Glomerular visceral epithelial cell (primary cell): ENCODE data around the gene GUK1.

Experiments
- DNase-seq: peaks from one replicate; pipeline ENCODE4 v3.0.0-alpha.2; 2016; ENCODE audit errors: extremely low spot score

GUK1 gene

DNA sequence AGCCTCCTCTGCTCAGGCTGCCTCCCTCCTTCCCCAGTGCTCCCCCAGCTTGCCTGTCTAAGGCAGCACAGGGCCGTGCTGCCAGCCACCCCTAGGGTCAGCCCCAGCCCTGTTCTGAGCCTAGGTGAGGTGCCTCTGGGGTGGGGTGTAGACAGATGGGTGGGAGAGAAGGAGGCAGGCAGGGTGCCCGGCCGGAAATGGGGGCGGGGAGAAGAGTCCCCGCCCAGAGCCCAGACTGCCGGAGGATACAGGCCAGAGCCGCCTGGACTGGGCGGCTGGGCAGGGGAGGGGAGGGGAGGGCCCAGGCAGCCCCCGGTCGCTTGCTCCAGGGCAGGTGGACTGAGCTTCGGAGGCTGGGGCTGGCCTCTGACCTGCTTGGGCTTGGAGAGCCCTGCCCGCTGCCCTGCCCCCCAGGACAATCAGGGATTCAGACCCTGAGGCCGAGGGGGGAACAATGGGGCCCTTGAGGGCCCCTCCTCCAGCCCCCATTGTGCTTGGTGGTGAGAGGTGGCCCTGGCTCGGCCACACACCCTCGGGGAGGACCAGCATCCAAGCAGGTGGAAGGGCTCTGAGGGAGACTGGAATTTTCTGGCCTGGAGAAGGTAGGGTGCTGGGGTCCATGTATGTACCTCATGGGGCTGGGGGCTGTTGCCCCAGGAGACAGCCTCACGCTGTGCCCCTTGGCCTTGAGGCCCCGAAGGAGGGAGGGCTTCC, 9.5 kb downstream of the GUK1 start, which contains the start of gene GJC2:
Gene GJC2 (plus strand): TSS at position 525 of the 714 bp plus-strand sequence. CDS start 7,829 bp downstream, outside the sequence.
- DNase-seq, result no peak

DNA sequence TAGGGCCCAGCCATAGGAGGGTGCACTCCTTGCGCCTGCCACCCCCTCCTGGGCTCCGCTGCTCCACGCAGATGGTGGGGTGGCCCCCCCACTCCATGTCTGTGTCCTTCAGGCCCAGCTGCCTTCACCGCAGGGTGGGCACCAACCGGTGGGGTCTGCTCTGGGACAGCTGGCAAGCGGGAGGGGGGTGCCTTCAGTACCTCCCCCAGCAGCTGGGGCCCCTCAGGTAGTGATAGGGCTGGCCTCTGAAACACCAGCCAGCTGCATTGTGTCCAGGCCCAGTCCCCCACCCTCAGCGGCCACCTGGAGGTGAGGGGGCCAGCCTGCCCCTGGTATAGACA, 10.0 kb downstream of the GUK1 start:
- no peak for DNase-seq

DNA sequence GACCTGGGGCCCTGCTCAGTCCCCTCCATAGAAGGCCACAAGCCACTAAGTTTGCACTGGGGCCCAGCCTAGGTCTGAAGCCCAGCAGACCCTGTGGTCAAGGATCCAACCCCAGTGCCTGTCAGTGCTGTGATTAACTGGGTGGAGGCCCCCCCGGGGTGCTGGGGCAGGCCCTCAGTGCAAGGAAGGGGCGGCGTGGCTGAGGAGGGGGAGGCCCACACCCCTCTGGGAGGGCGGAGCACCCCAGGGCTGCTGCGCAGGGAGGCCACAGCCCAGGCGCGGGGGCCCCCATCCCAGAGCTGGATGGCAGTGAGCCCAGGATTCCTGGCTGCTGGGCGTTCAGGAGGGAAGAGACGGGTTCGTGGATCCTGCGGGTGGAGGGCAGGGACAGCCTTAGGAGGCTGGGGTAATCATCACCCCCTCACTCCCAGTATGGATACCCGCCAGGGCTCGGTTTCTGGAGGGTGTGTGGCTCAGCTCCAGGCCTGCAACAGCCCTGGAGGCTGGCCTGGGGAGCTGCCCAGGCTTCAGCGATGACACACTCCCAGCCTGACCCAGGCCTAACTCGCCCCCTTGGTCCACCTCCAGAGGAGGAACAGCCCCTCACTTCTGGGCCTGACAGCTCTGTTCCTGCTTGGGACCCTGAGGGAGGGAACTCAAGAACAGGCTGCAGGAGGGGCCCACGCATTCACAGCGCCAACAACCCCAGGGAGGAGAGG, 10.5 kb downstream of the GUK1 start:
- peak; percentile 32 for DNase-seq

DNA sequence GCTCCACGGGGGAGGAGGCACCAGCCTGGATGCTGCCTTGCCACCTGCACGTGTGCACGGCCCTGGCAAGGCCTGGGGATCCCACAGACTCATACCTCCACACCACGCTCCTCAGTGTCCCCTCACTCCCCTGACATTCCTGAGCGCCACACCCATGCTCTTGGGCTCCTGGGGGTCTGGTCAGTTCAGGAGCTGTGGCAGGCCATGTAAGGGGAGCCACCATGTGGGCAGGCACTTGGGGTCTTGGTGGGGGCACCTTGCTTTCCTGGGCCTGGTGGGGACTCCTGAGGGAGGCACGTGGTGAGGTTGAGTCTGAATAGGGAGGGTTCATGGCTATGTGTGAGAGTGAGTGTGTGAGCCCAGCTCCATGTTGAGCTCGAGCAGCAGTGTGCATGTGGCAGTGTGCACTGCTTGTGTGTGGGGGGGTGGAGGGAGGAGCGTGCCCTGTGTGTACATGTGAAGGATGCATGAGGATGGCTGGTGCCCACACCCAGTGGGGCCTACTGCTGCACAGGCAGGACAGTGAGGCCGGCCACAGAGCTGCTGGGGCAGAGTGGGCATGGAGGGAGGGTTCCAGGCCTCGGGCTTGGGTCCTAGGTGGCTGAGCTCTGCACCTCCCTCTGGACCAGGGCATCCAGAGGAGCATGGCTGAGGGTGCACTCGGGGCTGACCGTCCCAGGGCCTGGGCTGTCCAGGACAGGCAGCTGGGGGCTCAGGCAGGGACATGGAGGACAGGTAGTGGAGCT, 11.3 kb downstream of the GUK1 start:
- no peak for DNase-seq

DNA sequence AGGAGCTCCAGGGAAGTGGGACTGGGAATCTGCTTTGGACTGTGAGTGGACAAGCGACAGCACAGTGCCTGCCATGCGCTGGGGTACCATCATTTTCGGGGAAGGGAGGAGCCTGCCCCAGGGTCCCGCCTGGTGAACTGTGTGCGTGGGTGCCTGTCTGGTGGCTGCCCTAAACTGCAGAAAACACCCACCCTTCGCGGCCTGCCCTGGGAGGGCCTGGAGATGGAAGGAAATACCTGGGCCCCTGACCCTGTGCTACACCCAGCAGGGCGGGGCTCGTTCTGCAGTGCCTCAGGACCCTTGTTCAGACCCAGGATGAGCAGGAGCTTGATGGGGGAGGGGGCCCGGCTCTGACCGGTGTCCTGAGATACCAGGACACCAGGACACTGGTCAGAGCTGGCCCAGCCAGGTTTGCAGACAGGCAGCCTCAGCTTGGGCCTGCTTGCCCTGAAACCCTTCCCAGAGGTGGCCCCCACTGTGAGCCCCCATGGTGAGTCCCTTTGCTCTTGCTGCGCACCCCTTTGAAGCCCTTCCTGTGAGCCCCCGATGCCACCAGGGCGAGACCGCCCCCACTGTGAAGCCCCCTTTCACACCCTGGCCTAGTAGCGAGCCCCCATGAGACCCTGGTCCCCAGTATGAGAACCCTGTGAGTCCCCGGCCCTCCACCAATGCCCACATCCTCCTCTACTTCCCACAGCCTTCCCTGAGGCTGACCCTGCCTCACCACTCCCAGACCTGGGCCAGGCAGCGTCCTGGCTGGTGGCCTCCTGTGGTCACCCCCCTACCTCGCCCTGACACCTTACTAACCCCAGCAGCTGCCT, 12.2 kb downstream of the GUK1 start:
- no peak for DNase-seq

DNA sequence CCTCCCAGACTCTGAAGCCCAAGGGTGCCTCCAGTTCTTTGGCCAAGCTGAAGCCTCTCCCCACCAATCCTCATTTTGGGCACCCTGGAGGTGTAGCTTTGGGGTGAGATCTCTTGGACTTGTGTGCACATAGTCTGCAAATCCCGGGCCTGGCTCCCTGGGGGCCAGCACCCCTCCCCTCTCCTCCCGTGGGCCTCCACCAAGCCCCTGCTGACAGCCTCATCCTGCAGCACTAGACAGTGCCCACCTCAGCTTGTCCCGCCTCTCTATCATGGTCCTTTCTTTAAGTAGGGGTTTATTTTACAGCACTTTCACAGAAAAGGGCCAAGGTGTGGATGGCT, 12.8 kb downstream of the GUK1 start:
- no peak for DNase-seq

DNA sequence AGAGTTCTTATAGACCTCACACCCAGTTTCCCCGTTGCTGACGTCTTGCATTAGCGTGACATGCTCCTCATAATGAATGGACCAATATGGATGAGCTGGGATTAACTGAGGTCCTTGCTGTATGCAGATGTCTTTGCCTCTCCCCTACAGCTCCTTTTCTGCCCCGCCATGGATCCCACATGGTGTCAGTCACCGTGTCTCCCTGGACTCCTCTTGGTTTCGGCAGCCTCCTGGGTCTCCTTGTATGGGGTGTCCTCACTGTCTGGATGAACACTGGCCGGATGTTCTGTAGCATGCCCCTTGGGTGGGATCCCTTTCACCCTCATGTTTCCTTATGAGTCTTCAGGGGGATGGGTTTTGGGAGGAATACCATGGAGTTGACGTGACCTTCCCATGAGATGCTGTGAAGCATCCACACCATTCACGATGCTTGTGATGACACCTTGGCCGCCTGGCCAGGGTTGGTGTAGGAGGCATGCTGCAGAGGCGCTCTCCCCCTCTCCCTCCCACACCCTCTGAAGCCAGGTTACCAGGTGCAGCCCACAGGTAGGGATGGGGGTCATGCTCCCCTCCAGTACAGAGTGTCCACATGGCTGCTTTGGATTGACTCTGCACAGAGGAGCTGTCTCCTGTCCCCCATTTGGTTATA, 14.1 kb downstream of the GUK1 start:
- DNase-seq, result no peak

DNA sequence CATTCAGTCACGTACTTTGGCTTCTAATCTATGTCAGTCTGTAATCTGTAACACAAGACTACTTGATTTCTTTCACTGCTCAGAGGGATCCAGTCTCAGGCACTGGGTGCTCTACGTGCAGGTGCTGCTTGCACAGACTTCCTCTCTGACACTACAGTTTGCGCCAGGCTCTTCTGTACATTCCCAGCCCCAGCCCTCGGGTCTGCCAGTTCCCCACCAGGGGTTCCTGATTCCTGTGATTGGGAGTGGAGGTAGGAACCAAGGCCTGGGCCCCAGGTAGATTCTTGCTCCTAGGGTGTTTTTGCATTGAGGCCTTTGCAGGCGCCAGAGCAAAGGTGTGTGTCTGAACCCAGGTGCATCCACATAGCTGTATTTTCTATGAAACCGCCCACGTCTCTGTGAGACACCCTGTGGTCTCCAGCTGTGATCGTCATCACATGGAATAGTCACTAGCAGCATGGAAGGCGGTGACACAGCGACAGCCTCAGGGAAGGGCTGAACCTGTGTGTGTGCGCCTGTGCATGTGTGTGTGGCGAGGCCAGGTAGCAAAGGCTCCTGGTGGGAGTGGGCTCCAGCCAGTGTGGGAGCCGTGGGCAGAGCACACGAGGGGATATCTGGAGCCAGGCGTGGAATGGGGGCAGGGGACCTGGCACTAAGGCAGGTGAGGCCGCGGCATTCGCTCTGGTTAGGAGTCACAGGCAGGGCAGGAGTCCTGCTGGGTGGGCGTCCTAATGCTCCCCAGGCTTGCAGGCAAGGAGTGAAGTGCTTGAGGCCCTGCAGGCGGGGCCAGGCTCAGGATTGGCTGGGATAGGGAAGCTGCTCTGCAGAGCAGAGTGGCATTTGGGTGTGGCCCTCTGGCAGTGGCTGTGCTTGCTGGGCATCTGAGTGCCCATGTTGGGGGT, 14.8 kb downstream of the GUK1 start:
- no peak for DNase-seq

DNA sequence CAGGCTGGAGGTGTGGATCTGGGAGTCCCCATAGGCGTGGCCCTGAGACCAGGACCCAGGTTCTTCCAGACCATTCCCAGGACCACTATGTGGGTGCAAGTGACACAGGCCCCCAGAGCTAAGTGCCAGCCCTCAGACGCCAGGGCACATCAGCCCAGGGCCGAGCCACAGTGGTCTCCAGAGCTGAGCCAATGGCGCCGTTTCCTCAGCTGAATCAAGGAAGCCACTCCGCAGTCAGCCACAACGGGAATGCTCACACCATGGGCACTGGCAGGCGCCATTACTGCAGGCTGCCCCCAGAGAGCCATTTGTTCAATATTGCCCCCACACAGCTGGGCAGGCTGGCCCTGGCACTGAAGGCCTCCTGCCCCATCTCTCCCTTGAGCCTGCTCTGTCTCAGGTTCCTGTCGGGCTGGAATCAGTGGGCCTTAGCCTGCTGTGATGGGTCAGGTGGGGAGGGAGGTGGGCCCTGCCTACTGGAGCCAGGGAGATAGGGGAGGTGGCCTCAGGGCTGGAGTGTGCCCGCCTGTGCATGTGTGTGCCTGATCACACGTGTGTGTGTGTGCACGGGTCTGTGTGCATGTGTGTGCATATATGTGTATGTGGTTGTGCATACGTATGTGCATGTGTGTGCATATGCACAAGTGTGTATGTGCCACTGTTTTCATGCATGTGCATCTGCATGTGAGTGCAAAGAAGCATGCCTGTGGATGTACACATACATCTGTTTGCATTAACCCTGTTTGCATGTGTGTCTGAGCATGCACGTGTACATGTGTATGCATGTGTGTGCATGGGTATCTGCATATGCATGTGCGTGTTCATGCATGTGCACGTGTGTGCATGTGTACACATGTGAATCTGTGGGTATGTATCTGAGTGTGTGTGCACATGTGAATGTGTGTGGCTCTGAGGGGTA, 15.8 kb downstream of the GUK1 start:
- no peak for DNase-seq

DNA sequence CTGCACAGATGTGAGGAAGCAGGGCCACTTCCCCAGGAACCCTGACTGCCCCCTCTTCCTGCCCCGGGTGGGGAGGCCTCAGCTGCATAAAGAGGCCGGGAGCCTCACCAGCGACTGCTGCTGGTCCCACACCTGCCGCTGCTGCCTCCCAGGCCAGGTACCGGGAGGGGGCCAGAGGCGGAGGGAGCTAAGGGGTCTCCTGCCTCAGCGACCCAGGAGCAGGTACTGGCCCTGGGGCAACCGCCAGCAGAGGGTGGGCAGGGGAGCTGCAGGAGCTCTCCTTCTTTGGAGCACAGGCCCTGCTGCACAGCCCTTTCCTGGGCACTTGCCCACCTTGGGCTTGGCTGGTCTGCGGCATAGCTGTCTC, 16.4 kb downstream of the GUK1 start:
- DNase-seq, result no peak

DNA sequence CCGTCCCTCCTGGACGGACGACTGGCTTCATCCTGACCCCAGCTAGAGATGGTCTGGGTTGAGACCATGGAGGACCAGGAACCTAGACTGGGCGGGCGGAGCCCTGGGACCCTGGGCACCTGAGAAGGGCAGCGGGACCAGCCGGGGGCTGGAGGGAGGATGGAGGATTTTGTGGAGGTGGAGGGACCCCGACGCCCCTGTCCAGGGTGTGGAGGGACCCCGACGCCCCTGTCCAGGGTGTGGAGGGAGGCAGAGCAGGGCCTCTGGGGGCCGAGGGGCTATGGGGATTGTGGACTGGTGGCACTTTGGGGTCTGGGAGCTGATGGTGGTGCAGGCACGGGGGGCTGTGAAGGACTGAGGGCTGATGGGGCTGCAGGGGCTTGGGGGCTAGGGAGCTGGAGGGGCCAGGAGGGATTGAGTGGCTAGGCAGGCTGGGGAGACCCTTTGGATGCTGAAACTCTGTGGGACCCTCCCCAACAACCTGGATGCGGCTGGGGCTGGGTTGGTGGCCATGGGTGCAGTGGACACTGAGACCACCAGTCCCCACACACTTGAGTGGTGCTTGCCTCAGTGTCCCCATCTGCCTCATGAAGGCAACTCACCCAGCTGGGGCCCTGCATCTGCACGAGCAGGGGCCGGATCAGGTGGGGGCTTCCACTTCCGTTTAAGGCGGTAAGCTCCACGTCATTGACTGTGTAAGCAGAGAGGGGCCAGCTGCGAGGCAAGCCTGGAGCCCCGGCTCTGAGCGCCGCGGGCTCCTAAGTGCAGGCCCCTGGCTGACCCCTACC, 17.1 kb downstream of the GUK1 start:
- no peak for DNase-seq

DNA sequence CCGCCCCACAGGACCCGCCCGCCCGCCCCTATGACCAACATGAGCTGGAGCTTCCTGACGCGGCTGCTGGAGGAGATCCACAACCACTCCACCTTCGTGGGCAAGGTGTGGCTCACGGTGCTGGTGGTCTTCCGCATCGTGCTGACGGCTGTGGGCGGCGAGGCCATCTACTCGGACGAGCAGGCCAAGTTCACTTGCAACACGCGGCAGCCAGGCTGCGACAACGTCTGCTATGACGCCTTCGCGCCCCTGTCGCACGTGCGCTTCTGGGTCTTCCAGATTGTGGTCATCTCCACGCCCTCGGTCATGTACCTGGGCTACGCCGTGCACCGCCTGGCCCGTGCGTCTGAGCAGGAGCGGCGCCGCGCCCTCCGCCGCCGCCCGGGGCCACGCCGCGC, 17.6 kb downstream of the GUK1 start:
- no peak for DNase-seq

DNA sequence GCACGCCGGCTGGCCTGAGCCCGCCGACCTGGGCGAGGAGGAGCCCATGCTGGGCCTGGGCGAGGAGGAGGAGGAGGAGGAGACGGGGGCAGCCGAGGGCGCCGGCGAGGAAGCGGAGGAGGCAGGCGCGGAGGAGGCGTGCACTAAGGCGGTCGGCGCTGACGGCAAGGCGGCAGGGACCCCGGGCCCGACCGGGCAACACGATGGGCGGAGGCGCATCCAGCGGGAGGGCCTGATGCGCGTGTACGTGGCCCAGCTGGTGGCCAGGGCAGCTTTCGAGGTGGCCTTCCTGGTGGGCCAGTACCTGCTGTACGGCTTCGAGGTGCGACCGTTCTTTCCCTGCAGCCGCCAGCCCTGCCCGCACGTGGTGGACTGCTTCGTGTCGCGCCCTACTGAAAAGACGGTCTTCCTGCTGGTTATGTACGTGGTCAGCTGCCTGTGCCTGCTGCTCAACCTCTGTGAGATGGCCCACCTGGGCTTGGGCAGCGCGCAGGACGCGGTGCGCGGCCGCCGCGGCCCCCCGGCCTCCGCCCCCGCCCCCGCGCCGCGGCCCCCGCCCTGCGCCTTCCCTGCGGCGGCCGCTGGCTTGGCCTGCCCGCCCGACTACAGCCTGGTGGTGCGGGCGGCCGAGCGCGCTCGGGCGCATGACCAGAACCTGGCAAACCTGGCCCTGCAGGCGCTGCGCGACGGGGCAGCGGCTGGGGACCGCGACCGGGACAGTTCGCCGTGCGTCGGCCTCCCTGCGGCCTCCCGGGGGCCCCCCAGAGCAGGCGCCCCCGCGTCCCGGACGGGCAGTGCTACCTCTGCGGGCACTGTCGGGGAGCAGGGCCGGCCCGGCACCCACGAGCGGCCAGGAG, 18.3 kb downstream of the GUK1 start:
- DNase-seq, result no peak

DNA sequence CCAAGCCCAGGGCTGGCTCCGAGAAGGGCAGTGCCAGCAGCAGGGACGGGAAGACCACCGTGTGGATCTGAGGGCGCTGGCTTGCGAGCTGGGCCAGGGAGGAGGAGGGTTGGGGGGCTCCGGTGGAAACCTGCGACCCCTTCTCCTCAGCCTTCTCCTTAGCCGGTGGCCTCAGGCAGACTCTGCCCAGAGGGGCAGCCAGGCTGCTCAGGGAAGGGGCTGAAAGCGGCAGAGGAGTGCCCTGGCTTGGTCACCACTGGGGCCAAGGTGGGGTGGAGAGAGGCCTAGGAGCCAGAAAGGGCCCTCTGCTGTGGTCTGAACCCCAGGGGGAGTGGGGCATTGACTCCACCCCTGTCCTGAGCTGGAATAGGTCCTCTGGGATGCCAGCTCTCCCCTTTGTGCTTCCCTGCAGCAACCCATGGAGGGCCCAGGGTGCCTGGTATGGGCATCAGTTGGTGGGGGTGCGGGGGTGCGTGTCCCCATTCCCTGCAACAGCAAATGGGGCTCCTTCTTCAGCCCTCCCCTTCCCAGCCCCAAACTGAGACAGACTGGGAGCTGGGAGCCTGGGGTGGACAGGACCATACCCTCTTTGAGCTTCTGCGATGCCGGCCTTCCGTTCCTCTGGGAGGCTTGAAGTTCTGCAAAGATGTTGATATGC, 19.1 kb downstream of the GUK1 start:
- DNase-seq, result no peak

DNA sequence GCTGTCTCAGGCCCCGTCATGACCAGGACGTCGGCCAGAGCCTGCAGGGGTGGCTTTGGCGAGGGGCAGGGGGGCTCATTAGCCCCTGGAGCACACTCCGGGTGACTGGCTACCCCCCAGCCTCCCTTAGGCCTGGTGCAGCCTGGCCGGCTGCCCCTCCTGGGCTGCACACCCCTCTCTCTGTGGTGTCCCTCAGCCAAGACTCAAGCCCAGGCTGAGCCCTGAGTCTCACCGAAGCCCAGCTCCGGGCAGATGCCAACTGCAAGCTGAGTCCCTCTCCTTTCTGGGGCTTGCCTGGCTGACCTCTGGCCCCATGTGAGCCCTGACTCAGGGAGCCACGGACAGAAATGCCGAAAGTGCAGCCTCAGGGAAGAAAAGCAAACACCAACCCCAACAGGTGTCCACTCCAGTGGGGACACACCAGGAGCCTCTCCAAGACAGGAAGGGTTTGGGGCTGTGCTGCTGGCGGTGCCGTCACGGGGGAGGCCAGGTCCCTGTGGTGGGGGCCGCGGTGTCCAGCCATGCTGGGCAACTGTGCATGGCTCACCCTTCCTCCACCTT, 20.2 kb downstream of the GUK1 start:
- DNase-seq, result no peak

DNA sequence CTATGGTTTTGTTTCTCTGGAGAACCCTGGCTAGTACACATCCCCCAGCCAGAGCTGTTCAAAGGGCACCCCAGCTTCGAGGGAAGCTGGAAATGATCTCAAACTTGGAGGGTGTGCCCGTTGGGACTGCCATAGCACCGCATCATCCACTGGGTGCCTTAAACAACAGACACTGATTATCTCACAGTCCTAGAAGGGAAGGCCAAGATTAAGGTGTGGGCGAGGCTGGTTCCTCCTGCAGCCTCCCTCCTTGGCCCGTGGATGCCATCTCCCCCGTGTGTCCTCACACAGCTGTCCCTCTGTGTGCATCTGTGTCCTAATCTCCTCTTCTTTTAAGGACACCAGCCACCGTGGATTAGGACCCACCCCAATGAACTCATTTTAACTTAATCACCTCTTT, 21.3 kb downstream of the GUK1 start:
- no peak for DNase-seq

DNA sequence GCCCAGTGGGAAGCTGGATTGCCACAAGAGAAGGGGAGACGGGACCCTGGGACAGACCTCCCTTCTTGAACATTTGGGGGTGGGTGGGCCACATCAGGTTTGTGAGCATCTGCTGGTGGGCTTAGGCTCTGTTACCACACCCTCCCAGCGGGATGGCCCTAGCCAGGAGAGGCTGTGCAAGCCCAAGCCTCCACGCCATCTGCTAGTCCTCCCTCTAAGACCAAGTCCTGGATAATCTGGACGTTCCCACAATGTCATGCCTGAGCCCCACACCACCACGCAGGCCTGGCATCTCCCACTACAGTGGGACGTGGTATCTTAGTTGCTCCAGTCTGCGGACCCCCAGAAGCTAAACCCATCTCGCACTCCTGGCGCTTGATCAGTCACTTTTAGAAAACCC, 21.8 kb downstream of the GUK1 start:
- no peak for DNase-seq
